PC-9 (cell line): Measurements from ENCODE around the gene PCDH1.

Experiments
- CTCF ChIP-seq: fragments of 200-600 bp; sonication (generic); conservative IDR thresholded peaks from 2 replicates; pipeline ENCODE4 v1.6.1; 2017; ENCODE audit warnings: mixed run types, antibody characterized with exemption, mild to moderate bottlenecking, moderate library complexity
- EZH2 ChIP-seq: fragments of 200-600 bp; sonication (generic); IDR thresholded peaks from 2 replicates; pipeline ENCODE4 v1.8.0; 2017; ENCODE audit warnings: antibody characterized with exemption, low read depth

DNA sequence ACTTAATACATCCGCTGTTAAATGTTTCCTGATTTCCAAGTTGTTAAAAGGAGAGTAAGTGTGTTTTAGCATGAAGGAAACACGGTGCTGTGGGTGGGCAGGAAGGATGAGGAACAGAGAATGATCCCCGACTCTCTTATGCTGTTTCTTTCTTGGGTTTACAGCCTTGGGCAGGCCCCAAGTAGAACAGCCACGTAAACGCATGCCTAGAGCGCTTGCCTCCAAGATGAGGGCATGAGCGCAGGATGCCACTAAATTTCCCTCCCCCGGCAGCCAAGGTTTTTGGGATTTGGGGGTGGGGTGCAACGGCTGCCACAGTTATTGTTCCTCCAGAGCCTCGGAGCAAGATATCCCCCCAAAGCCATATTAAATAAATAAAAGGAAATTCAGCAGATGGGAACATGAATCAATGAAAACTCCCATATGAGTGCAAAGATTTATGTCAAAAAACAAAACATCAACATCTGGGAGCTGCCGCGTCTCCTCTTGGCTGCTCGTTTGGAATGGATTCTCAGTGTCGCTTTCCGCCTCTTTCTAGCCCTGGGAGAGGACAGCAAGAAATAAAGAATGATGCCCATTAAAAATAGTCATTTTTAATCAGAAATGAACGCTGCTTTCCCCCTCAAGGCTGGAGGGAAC is 35.5 kb upstream of the PCDH1 start:
- TF ChIP-seq CTCF (no peak), EZH2 (no peak)
